Limb (tissue), 2 donors: ENCODE results near the gene ATP8A1.
"Not testable (repeated sequence)": the region's sequence is repeated elsewhere in the genome, so short reads cannot be mapped to it uniquely, and the experiment has no call there.

ENCODE experiments used
- DNase-seq, 2 donors: peaks; one replicate each; pipeline ENCODE4 v3.0.0-alpha.2; 2016; ENCODE audit errors: extremely low spot score in 2 of 2

Gene ATP8A1

DNA sequence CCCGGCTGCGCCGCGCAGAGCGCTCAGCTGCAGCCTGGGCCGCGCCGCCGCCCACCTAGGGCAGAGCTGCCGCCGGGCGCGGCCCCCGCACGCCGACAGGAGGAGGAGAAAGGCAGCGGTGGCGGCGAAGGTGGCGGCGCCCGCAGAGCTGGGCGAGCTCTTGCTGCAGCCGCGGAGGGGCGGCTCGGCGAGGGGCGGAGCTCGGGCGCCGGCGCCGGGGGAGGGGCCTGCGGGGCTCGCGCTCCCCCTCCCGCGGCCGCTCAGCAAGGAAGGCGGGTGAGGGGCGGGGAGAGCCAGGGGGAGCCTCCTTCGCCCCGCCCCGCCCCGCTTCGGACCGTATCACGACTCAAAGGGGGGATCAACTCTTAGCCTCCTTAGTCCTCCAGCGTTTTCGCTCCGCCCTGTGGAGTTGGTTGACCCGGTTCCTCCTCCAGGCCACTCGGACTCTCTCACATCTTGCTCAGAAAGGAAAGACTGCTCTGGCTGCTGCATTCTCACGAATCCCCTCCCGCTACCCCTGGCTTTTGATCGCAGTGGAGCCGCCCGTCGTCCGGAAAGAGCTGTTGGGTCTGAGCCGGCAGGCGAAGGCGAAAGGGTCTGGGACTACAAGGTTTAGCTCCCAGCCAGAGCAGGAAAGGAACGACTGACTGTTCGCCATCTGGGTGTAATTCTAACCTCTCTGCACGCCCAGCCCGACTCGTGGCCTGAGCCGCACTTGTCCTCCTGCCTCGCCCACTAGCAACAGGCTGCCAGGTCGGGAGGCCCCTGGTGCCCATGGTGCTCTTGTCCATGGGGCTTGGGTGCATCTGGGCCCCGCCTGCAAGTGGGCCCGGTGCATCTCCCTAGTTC is at the start of gene ATP8A1:
ATP8A1 (minus strand) TSS at position 162 of the 849 bp plus-strand sequence. CDS start 232 bp downstream, outside the sequence.
- peak; percentile 93 to 95 for DNase-seq

DNA sequence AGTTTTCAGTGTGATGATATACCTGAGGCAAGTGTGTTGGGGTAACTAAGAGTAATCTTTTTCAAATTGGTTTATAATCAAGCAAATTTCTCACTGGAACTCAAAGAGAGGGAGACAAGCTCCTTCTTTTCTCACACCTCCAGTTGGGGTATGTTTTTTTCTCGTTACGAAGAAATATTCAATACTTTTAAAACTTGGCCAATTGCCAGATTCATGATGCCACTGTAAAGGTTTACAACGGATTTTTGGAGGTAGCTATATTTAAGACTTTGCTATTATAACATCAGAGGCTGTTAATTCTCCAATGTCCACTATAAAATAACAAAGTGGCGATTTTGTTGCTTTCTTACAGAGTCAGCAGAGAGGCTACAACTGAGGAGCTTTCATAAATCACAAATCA is 49.2 kb upstream of the ATP8A1 start:
- no peak for DNase-seq

DNA sequence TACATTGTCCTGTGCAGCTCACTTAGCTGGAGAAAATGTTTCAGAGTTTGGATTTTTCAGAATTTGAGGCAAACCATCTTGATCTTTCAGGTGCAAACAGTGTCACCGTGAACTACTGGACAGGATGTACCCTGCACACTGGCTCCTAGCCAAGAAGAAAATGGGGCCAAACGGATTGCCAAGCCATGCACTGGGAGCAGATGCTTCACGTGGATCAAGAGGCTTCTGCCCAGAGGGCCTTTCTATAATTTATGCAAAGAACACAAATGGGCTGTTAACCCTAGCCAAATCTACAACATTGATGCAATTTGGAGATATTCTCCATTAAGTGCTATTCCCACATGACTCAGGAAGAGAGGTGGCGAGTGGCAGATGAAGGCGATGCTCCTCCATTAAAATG is 46.9 kb upstream of the ATP8A1 start:
- no peak for DNase-seq

DNA sequence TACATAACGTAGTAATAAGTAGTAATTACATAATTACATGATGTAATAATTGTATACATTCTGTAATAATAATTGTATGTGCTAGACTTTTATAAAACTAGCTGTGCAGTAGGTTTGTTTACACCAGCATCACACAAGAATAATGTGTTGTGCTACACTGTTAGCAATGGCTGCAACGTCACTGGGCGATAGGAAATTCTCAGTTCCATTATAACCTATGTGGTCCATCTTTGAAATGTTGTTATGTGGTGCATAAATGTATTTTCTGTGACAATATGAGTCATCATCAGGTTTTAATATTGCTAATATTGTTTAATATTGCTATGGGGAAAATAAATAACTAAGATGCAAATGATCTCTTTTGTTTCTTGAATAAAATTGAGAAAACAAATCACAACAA is 46.0 kb upstream of the ATP8A1 start:
- DNase-seq: no peak

DNA sequence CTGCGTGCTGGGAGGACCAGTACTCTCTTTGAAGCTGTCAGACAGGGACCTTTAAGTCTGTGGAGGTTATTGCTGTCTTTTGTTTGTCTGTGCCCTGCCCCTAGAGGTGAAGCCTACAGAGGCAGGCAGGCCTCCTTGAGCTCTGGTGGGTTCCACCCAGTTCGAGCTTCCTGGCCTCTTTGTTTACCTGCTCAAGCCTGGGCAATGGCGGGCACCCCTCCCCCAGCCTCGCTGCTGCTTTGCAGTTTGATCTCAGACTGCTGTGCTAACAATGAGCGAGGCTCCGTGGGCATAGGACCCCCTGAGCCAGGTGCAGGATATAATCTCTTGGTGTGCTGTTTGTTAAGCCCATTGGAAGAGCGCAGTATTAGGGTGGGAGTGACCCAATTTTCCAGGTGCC is 44.9 kb upstream of the ATP8A1 start:
- DNase-seq: not testable (repeated sequence)

DNA sequence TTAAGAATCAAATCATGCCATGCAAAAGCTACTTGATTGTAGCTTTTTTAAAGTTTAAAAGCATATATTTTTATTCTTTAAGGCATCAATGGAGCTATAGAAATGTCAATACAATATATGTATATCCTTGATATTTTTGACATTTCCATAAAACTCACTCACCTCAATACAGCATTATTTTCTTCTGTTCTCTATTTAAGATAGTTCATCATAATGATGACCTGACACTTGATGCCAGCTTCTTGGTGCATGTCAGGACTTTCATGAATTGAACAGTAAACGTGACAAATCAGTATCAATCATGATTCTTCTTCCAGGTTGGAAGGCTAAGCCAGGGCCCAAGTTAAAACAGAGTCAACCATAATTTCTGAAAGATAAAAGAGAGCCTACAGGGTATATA is 33.6 kb upstream of the ATP8A1 start:
- no peak for DNase-seq

DNA sequence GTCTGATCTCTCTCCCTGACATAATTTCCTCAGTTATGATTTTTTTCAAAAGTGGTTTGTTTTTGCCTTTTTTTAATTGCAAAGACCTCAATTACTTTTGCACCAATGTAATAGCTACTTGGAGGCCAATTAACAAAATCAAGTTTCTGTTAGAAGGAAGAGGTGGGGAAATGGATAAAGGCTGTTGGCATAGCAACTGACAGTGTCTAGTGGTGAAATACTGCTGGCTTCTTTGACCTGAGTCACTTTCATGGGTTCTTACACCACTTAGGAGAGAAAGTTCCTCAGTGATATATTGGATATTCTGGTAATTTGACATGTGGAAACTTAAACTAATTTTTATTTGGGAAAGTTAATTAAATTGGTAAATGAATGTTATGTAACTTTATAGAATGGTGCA is 26.5 kb upstream of the ATP8A1 start:
- DNase-seq: no peak

DNA sequence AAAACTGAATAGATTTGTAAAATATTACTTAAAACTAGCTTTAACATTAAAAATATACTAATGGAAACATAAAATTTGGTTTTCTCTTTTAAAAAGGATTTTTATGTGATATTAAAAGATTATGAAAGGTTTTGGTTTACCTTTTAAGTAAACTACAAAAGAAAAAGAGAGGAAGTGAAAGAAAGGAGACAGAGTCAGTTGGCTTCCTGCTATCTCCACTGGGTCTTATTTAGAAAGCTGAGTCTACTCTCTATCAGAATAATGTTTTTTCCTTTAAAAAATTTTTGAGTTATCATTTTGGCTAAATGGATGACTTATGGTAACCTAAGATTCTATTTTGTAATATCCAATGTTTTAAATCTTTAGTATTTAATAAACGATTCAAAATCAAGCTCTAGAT is 21.6 kb upstream of the ATP8A1 start:
- no peak for DNase-seq

DNA sequence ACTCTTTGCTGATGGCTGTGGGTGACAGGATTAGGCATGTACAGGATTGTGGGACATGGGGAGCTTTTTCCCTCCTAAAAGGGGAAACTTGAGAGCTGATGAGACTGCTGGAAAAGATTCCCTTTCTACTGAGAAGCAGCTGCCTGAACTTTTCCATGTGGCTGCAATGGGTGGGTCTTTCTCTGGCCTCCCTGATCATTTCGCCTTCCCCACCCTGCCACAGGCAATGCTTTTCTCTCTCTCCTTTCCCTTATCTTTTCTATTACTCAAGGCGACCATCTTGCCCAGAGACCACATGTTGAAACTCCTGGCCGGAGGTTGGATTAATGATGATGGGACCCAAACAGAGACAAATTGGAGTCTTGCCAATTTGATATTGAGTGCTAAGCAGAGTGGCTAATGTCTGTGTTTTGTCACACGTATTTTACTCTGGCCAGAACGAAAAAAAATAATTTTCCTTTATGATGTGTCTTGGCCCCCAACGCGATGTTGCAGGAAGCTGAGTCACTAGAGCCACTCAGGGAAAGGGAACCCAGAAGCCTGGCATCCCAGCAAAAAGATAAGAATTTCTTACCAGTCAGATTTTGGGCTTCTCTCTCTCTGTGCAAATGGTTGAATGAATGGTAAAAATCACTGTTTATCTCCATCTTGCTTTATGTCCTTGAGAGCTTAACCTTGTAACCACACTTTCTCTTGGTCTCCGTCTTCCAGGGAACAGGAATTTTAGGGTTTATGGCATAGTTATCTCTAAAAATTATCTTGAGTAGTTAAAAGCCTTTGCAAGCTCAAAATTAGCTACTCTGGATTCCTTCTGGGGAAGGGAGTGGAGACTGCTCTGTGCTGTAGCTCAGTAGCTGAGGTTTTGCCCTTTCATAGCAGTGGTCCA is 19.4 kb upstream of the ATP8A1 start:
- DNase-seq: no peak

DNA sequence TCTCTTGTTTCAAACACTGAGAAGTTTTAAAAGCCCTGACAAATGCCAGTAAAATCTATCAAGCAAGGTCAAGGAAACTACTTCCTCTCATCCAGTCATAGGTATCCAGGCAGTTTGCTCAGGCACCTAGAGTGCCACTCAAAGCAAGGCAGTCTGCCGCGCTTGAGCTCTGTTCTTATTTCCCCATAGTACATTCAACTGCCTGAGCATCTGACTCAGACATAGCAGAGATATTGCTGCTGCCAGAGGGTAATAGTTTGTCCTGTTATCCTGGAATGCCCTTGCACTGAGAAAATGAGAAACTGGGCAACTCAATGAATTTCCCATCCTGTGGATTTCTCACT is 16.1 kb upstream of the ATP8A1 start:
- no peak for DNase-seq

DNA sequence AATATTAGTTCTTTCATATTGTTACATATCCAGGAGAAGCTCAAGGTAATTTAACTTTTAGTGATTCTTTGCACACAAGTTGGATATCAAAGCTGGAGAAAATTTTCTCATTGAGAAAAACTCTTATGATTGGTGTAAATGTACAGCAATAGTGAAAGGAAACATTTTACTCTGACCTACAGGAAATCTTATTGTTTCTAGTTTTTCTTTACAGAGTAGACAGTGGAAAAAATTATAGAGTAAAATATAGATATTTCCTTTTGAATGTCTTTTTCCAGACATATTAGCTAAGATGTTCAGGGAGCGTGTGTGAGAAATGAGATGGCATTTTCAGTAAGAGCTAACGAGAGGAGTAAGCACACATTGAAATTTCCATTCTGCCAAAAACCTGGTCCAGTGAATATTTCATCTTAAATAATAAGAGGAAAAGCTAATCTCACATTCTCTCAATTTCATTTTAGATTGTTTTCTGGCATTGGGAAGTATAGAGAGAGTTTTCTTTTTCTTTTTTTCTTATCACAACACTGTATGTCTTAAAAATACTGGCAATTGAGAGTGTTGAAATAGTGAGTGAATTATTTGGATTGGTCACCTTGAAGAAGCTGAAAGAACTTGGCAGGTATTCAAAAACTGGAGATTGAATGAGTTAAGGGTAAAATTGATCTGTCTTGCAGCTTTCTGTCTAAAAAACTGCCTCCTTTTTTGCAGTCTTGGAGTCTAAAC is 15.6 kb upstream of the ATP8A1 start:
- DNase-seq: no peak

DNA sequence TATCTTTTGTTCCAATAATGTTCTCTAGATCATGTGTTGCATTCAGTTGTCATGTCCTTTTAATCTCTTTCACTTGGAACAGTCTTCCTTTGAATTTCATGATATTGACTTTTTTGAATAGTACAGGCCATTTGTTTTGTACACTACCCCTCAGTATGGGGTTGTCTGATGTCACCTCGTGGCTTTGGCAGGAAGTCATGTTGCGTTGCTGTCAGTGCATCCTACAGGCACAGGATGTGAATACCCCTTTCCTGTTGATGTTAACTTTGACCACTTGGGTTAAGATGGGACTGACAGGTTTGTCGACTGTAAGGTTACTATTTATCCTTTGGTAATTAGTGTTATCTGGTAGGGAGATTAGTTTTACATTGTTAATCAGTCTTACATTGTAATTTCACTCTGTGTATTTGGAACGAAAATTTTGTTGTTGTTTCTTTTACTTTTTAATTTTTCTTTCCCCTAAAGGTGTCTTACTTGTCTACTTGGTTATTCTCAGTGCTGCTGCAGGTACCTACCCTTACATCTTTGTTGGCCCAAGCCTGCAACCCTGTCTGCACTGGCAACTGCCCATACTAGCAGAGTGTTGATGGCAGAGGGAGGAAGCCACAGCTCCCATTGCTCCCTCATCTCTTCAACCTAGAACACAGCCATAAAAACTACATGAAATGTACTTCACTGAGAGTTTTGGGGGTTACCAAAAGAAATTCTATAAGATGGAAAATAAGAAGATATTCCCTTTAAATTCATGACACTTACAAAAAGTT is 14.7 kb upstream of the ATP8A1 start:
- no peak for DNase-seq

DNA sequence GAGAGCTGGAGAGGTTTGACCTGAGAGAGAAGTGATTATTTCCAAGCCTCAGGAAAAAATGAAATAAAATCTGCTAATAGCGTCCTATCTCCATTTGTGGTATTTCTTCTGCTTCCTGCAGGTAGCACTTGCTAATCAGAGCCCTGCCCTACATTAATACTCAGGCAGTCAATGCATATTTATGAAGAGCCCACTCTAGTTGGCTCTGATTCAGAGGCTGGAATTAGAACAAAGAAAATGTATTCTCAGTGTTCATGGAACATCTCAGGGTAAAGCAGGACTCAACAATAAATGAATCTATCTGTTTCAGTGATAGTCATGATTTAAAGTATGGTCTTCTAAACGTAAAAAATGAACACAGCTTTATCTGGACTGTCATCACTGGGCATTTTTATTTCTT is 1.4 kb upstream of the ATP8A1 start:
- no peak for DNase-seq

DNA sequence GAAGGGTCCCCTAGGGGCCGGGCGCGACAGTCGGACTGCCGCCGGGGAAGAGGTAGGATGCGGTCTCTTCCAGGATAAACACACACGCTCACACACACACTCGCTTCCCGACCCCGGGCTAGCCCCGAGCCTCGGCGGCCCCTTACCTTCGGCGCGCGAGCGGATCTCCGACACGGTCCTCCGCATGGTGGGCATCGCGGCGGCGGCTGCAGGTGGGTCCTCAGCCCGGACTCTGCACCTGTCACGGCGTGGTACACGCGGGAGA is 294 bp downstream of the ATP8A1 start:
- DNase-seq: no peak

DNA sequence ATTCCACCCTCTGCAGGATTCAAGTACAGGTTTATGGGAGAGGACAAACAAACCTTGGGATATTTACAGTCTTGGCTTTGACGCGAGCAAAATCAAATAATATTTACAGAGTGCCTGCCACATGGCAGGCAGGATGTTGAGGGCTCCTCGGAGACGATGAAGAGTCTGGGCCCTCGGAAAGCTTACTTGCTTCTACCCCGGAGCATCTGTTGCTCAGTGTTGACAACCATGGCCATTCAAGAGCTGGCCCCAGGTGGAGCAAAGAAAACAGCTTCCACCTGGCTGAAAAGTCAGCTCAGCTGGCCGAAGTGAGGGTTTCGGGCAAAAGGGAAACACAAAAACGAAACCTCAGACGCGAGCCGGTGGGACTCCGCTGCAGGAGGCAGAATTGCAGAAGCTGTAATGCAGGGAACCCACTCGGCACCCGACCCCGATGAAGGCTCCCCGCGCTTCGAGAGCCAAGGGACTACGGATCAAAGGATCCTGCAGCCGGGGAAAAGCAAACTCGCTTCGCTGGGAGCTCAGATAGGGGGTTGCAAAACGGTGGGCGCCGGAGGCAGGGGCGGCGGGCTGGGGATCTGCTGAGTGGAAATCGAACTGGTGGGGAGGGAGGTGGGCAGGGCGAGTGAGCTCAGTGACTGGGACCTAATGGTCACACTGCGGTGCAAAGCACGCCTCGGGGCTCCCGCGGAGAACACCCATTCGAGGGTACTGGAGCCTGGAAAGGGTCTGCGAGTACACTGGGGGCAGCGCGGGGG is 805 bp downstream of the ATP8A1 start:
- DNase-seq: peak in 1 of 2 donors; percentile 71

DNA sequence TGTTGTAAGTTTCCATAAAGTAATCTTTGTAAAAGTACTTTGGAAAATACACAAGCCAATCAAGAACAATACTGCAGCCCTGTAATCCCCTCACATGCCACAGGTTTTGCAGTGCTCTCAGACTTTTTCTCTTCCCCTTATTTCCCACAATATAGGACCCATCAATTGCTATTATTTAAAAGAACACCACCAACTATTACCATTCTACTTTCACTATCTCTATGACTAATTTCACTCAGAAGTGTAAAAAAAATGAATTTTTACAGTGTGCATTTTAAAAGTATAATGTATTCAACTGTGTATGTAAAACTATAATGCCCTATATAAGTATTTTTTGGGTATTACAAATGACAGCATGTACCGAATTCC is 1.7 kb downstream of the ATP8A1 start:
- DNase-seq: no peak

DNA sequence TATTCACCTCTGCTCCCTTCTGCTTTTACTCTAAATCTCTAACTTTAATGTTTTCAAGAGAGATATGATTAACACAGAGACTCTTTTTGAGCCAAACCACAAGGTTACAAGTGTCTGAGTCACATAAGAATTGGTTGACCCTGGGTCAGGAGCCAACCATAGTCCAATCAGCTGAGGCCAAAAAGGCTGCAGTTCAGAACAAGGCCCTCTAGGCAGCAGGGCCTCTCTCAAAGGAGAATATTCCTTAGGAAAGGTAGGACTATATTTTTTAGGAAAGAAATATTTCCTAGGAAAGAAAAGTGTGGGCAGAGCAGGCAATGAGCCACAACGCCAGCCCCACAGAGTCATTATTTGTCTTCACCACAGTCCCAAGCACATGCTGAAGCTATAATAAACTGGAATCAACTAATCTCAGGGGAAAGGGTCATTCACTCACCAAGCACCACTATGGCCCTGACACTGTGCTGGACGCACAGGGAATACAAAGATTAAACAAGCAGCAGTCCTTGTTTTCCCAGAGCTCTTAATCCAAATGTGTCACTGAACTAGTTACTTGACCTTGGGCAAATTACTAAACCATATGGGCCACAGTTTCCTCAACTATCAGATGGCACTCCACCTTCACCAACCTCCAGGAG is 2.2 kb downstream of the ATP8A1 start:
- no peak for DNase-seq

DNA sequence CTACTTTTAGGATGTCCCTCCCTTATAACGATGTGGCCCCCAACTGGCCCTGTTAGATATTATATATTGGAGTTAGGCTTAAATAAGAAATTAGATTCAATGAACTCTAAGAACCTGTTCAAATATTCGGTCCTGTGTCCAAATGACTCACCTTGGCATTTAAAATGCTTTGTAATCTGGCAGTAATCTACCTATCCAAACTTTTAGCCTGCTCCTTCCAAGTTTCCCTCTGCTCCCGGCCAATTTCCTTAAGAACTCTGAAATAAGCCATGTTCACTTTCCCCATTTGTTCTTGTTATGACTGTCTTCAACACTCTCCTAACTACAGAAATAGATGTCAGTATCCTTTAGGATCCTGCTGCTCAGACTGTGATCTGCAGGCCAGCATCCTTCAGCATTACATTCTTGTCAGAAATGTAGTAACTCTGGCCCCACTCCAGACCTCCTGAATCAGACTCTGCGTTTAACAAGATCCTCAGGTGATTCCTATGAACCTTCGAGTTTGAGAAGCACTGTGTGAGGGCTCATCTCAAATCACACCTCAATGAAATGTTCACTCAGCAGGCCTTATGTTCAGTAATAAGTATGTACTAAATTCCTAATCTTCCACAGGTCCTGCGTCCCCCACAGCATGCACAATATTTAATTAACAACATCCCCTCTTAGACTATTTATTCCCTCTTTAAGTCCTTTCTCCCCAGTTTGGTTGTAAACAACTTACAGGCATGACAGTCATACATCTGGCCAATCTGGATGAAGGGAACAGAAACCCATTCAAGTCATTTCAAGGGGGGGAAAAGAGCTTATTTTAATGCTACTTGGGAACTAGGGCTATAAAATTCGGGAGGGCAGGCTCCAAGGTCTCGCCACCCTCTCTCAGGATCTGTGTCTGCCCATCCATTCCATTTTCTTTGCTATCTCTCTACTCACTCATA is 3.0 kb downstream of the ATP8A1 start:
- DNase-seq: no peak

DNA sequence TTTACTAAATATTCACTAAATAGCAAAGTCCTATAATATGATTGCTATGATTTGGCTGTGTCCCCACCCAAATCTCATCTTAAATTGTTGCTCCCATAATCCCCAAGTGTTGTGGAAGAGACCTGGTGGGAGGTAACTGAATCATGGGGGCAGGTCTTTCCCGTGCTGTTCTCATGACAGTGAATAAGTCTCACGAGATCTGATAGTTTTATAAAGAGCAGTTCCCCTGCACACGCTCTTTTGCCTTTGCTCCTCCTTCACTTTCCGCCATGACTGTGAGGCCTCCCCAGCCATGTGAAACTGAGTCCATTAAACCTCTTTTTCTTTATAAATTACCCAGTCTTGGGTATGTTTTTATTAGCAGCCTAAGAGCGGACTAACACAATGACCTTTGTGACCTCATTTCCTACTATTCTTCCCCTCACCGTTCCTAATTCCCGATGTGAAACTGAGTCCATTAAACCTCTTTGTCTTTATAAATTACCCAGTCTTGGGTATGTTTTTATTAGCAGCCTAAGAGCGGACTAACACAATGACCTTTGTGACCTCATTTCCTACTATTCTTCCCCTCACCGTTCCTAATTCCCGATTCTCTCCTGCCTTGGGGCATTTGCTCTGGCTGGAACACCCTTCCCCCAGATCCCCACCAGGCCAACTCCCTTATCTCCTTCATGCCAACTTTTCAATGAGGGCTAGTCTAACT is 4.2 kb downstream of the ATP8A1 start:
- not testable (repeated sequence) for DNase-seq
